Measurements from ENCODE around the gene SCUBE1.

DNA sequence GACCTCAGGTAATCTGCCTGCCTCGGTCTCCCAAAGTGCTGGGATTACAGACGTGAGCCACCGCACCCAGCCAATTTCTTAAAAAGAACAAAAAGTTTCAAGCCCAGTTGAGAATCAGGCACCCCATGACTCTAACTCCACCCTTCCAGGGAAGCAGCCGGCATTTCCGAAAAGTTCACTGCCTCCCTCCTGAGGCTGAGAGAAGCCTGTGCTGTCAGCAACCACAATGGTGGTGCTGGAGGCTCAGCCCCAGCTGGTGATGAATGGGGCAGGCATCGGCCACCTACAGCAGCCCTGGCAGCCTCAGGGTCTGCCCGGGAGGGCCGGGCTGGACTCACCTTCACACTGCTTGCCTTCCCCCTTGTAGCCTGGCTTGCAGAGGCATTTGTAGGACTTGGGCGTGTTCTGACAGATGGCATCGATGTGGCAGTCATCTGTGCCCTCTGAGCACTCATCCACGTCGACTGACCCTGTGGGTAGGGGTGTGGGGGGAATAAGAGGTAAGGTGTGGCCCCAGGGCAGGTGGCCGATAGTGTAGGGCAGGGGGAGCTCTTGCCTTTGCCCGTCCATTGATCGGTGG, 4.3 kb downstream of the SCUBE1 start:
- TF ChIP-seq CEBPB (IDR thresholded peaks at IDR 0.05) = no peak
- no peak for TF ChIP-seq TEAD4 (IDR thresholded peaks at IDR 0.05)
- no peak for TF ChIP-seq YY1 (IDR thresholded peaks at IDR 0.05; ENCODE audit: low read depth)
- no peak for TF ChIP-seq RAD21 (IDR thresholded peaks at IDR 0.05; ENCODE audit: low read depth)
- TF ChIP-seq, protein P1, sequence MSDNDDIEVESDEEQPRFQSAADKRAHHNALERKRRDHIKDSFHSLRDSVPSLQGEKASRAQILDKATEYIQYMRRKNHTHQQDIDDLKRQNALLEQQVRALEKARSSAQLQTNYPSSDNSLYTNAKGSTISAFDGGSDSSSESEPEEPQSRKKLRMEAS (IDR thresholded peaks at IDR 0.05) = no peak
- TF ChIP-seq ZBTB7A (IDR thresholded peaks at IDR 0.05; ENCODE audit: low read depth) = no peak
- TF ChIP-seq, protein P2, sequence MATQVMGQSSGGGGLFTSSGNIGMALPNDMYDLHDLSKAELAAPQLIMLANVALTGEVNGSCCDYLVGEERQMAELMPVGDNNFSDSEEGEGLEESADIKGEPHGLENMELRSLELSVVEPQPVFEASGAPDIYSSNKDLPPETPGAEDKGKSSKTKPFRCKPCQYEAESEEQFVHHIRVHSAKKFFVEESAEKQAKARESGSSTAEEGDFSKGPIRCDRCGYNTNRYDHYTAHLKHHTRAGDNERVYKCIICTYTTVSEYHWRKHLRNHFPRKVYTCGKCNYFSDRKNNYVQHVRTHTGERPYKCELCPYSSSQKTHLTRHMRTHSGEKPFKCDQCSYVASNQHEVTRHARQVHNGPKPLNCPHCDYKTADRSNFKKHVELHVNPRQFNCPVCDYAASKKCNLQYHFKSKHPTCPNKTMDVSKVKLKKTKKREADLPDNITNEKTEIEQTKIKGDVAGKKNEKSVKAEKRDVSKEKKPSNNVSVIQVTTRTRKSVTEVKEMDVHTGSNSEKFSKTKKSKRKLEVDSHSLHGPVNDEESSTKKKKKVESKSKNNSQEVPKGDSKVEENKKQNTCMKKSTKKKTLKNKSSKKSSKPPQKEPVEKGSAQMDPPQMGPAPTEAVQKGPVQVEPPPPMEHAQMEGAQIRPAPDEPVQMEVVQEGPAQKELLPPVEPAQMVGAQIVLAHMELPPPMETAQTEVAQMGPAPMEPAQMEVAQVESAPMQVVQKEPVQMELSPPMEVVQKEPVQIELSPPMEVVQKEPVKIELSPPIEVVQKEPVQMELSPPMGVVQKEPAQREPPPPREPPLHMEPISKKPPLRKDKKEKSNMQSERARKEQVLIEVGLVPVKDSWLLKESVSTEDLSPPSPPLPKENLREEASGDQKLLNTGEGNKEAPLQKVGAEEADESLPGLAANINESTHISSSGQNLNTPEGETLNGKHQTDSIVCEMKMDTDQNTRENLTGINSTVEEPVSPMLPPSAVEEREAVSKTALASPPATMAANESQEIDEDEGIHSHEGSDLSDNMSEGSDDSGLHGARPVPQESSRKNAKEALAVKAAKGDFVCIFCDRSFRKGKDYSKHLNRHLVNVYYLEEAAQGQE (IDR thresholded peaks at IDR 0.05; ENCODE audit: low read depth) = no peak
- TF ChIP-seq EP300 (IDR thresholded peaks at IDR 0.05; ENCODE audit: borderline replicate concordance) = no peak
